Measurements from ENCODE around the gene ZNF593.

ZNF593 gene

GRCh38 chr1:26169669-26170471 lies at the start of gene ZNF593:
Gene ZNF593 (plus strand): TSS chr1:26169908. CDS start chr1:26169984, 76 bp downstream.
- peak; percentile 74 to 85 for DNase-seq (ENCODE audit: low read depth in 1 of 2, low spot score in 1 of 2)

- DNase-seq (ENCODE audit: low read depth in 1 of 2, low spot score in 1 of 2) = no peak
Measured at GRCh38 chr1:26121854-26122773, 47.6 kb upstream of the ZNF593 start.

GRCh38 chr1:26122988-26123973 lies 46.4 kb upstream of the ZNF593 start:
- DNase-seq (ENCODE audit: low read depth in 1 of 2, low spot score in 1 of 2) = no peak

DNA sequence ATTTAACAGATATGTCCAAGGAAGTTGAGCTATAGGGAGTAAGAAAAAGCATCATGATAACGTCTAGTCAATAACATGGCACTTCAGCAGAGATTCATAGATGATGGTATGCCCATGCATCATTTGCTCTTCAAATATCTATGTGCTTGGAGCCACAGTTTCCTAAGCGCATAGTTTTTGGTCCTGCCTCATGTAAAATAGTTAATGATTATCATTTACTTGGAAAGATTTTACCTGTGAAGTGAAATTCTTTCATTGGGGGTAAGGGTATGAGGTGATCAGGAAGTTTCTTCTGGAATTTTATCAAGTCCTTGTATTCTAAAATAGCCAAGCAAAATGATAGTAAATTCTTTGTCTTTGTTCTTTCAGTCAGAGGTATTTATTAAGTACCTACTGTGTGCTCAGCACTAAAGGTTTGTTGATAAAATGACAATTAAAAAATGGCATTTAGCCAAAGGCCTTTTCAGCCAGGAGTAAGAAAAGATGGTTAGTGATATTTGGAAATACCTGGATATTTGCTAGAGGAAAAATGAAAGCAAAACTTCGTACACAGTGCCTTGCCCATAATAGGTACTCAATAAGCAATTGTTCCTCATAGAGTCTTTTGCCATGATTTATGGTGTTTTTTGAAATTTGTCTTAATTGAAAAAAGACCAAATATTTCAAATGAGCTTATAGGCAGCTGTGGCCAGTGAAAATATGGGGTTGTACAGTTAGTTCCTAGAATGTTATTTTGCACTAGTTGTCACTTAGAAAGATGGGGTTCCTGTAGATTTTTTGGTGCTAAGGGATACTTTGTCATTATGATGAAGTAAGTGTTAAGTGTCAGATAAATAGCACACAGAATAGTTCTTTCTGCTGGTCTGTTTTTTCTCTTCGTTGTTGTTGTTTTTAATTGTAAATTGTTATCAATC lies 45.0 kb upstream of the ZNF593 start:
- no peak for DNase-seq (ENCODE audit: low read depth in 1 of 2, low spot score in 1 of 2)

- DNase-seq (ENCODE audit: low read depth in 1 of 2, low spot score in 1 of 2) = no peak
Measured at GRCh38 chr1:26125382-26125781, 44.3 kb upstream of the ZNF593 start.

GRCh38 chr1:26125946-26126320 lies 43.8 kb upstream of the ZNF593 start:
- no peak for DNase-seq (ENCODE audit: low read depth in 1 of 2, low spot score in 1 of 2)

DNA sequence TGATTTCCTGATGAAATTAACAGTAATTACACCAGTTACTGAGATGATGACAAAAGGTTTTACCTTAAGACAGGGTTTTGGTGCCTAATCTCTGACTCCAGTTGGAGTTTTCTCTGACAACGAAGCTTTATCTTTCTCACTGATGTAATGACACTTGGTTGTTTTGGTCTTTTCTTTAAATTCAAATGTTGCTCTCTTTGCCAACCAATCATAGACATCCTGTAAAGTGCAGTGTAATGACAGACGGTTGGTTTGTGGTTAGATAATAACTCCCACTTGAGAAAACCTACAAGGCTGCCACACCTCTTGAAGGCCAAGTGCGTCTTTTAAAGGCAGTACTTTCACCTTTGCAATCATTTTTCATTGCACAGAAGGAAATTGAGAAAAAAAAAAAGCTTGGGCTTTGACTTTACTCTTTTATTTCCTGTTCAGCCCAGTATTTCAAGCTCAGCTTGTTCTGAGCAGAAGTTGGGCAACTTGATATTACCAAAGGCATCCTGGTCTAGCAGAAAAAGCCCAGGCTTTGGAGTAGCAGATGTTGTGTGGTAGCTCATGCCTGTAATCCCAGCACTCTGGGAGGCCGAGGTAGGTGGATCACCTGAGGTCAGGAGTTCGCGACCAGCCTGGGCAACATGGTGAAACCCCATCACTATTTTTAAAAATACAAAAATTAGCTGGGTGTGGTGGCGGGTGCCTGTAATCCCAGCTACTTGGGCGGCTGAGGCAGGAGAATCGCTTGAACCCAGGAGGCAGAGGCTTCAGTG lies 43.2 kb upstream of the ZNF593 start:
- DNase-seq (ENCODE audit: low read depth in 1 of 2, low spot score in 1 of 2) = peak in 1 of 2 donors; percentile 21

GRCh38 chr1:26127235-26128163 lies 42.2 kb upstream of the ZNF593 start:
- DNase-seq (ENCODE audit: low read depth in 1 of 2, low spot score in 1 of 2) = no peak

GRCh38 chr1:26129778-26130177 lies 39.9 kb upstream of the ZNF593 start:
- DNase-seq (ENCODE audit: low read depth in 1 of 2, low spot score in 1 of 2) = no peak

- DNase-seq (ENCODE audit: low read depth in 1 of 2, low spot score in 1 of 2) = no peak
Measured at GRCh38 chr1:26130695-26131094, 39.0 kb upstream of the ZNF593 start.

- no peak for DNase-seq (ENCODE audit: low read depth in 1 of 2, low spot score in 1 of 2)
Measured at GRCh38 chr1:26132128-26132833, 37.4 kb upstream of the ZNF593 start.

- no peak for DNase-seq (ENCODE audit: low read depth in 1 of 2, low spot score in 1 of 2)
Measured at GRCh38 chr1:26132834-26133167, 36.9 kb upstream of the ZNF593 start.

DNA sequence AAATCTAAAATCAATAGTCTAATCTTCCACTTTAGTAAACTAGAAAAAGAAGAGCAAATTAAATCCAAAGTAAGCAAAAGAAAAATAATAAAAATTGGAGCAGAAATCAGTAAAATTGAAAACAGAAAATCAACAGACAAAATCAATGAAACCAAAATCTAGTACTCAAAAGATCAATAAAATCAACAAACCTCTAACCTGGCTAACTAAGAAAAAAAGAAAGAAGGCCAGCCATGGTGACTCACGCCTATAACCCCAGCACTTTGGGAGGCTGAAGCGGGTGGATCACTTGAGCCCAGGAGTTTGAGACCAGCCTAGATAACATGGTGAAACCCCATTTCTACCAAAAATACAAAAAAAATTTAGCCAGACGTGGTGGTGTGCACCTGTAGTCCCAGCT lies 35.2 kb upstream of the ZNF593 start:
- no peak for DNase-seq (ENCODE audit: low read depth in 1 of 2, low spot score in 1 of 2)

GRCh38 chr1:26138974-26139558 lies 30.6 kb upstream of the ZNF593 start:
- no peak for DNase-seq (ENCODE audit: low read depth in 1 of 2, low spot score in 1 of 2)

GRCh38 chr1:26142159-26142558 lies 27.5 kb upstream of the ZNF593 start:
- no peak for DNase-seq (ENCODE audit: low read depth in 1 of 2, low spot score in 1 of 2)

- DNase-seq (ENCODE audit: low read depth in 1 of 2, low spot score in 1 of 2) = peak; percentile 46
Measured at GRCh38 chr1:26145041-26145959, 24.4 kb upstream of the ZNF593 start.

Data from stimulated activated CD4-positive, alpha-beta T cell treated with anti-CD3 and anti-CD28 coated beads, Interleukin-15, amount 100 ng/mL, for 1 hour (primary cell).